Ovary (tissue), 3 donors: ENCODE results near the gene ZNF217.
"Not testable (repeated sequence)": the region's sequence is repeated elsewhere in the genome, so short reads cannot be mapped to it uniquely, and the experiment has no call there.

Experiments
- CTCF ChIP-seq, 3 donors: fragments of 450-650 bp in 2 of 3; fragments of 200-600 bp in 1 of 3; IDR thresholded peaks; one replicate each; pipeline versions ENCODE4 v1.5.1 to v1.8.0; 2016 to 2022; ENCODE audit warnings: antibody characterized with exemption in 3 of 3, mild to moderate bottlenecking in 1 of 3
- POLR2A ChIP-seq: fragments of 450-650 bp; IDR thresholded peaks from one replicate; pipeline ENCODE4 v1.6.1; 2017; ENCODE audit warnings: antibody characterized with exemption, mild to moderate bottlenecking, moderate library complexity
- donor health status: DM: no; HTN: no; CAD: no.

GRCh38 chr20:53616489-53616888 lies 22.9 kb upstream of the ZNF217 start:
- not testable (repeated sequence) for TF ChIP-seq CTCF (IDR thresholded peaks at IDR 0.05); POLR2A
